Mesendoderm (in vitro differentiated cells): Measurements from ENCODE around the gene ZFPL1.

ENCODE experiments used
- DNase-seq: peaks from one replicate; pipeline ENCODE4 v3.0.0; 2013
- H2AK5ac ChIP-seq: 2 replicates; pipeline ENCODE4 v1.6.1; 2013; ENCODE audit warnings: low read length, inconsistent platforms
- H2BK120ac ChIP-seq: 2 replicates; pipeline ENCODE4 v1.6.1; 2013; ENCODE audit warnings: low read depth, mild to moderate bottlenecking, low read length, moderate library complexity, mixed read lengths
- H2BK15ac ChIP-seq: replicated peaks from 2 replicates; pipeline ENCODE4 v1.6.1; 2013; ENCODE audit warnings: low read depth, mild to moderate bottlenecking, moderate library complexity
- H2BK5ac ChIP-seq: 2 replicates; pipeline ENCODE4 v1.6.1; 2013; ENCODE audit warnings: low read length, inconsistent platforms
- H3K18ac ChIP-seq: 2 replicates; pipeline ENCODE4 v1.6.1; 2013; ENCODE audit warnings: mild to moderate bottlenecking, low read length, mixed read lengths
- H3K23ac ChIP-seq: one replicate; pipeline ENCODE4 v1.6.1; 2013; ENCODE audit warnings: low read length
- H3K27ac ChIP-seq: 2 replicates; pipeline ENCODE4 v1.5.1; 2013; ENCODE audit warnings: low read depth, mild to moderate bottlenecking, inconsistent platforms, low read length, moderate library complexity
- H3K27me3 ChIP-seq: 2 replicates; pipeline ENCODE4 v1.6.1; 2013; ENCODE audit warnings: low read length, control low read depth, mild to moderate bottlenecking, inconsistent platforms; ENCODE audit not compliant: insufficient read depth, poor library complexity
- H3K36me3 ChIP-seq: 2 replicates; pipeline ENCODE4 v1.6.1; 2013; ENCODE audit warnings: low read length, inconsistent platforms; ENCODE audit not compliant: control insufficient read depth, insufficient read depth
- H3K4ac ChIP-seq: one replicate; pipeline ENCODE4 v1.6.1; 2013; ENCODE audit warnings: low read depth, mild to moderate bottlenecking, low read length, moderate library complexity
- H3K4me1 ChIP-seq: 2 replicates; pipeline ENCODE4 v1.6.1; 2013; ENCODE audit warnings: low read depth, low read length, inconsistent platforms; ENCODE audit not compliant: control insufficient read depth
- H3K4me2 ChIP-seq: 2 replicates; pipeline ENCODE4 v1.6.1; 2013; ENCODE audit warnings: low read length
- H3K4me3 ChIP-seq: 2 replicates; pipeline ENCODE4 v1.5.1; 2013; ENCODE audit warnings: mild to moderate bottlenecking, low read length
- H3K56ac ChIP-seq: one replicate; pipeline ENCODE4 v1.6.1; 2013; ENCODE audit warnings: low read length
- H3K79me1 ChIP-seq: 2 replicates; pipeline ENCODE4 v1.6.1; 2013; ENCODE audit warnings: low read length, inconsistent platforms
- H3K79me2 ChIP-seq: 2 replicates; pipeline ENCODE4 v1.6.1; 2013; ENCODE audit warnings: mild to moderate bottlenecking, low read length; ENCODE audit not compliant: control insufficient read depth, insufficient read depth
- H3K9ac ChIP-seq: 2 replicates; pipeline ENCODE4 v1.6.1; 2013; ENCODE audit warnings: low read length, inconsistent platforms
- H4K5ac ChIP-seq: one replicate; pipeline ENCODE4 v1.6.1; 2013; ENCODE audit warnings: low read length
- H4K8ac ChIP-seq: one replicate; pipeline ENCODE4 v1.6.1; 2013; ENCODE audit warnings: low read depth, mild to moderate bottlenecking, control low read depth, low read length, moderate library complexity
- WGBS: extraction: QIAGEN DNeasy Blood & Tissue Kit; methylation state at CpG from one replicate; pipeline ENCODE4 v1.1.7; 2013; ENCODE audit warnings: low lambda C conversion rate, missing lambda C conversion rate; ENCODE audit not compliant: insufficient coverage; ENCODE audit errors: extremely low coverage; 5-methylcytosine and 5-hydroxymethylcytosine counted together

ZFPL1 gene

GRCh38 chr11:65128182-65129145, 44.4 kb downstream of the ZFPL1 start:
- Histone ChIP-seq H2BK5ac (no peak overlapping the region), H4K8ac (no peak overlapping the region), H3K23ac (no peak overlapping the region), H3K9ac (no peak overlapping the region), H4K5ac (no peak overlapping the region), H2AK5ac (no peak overlapping the region), H3K27me3 (no peaks in the 10 kb centered on the region), H3K56ac (no peak overlapping the region), H3K4me3 (no peak overlapping the region), H3K79me2 (peaks cover 8% of the 10 kb centered on the region), H2BK15ac (no peak overlapping the region), H3K4me2 (no peak overlapping the region), H3K36me3 (peaks cover 8% of the 10 kb centered on the region), H2BK120ac (no peak overlapping the region), H3K27ac (no peak overlapping the region), H3K4me1 (peaks cover 2% of the 10 kb centered on the region), H3K4ac (no peak overlapping the region), H3K79me1 (peaks cover 14% of the 10 kb centered on the region), H3K18ac (no peak overlapping the region)
- DNase-seq: no peak
- no CpG with 5 or more reads among the region's 15 CpGs for WGBS

GRCh38 chr11:65129649-65130441, 45.8 kb downstream of the ZFPL1 start:
- no peak for DNase-seq
- Histone ChIP-seq H2BK5ac (no peak overlapping the region), H4K5ac (no peak overlapping the region), H3K79me2 (peaks cover 13% of the 10 kb centered on the region), H4K8ac (no peak overlapping the region), H3K27me3 (no peaks in the 10 kb centered on the region), H3K4ac (no peak overlapping the region), H2AK5ac (no peak overlapping the region), H3K27ac (no peak overlapping the region), H3K9ac (no peak overlapping the region), H2BK15ac (no peak overlapping the region), H3K79me1 (peaks cover 16% of the 10 kb centered on the region), H3K18ac (no peak overlapping the region), H3K23ac (no peak overlapping the region), H3K56ac (no peak overlapping the region), H2BK120ac (no peak overlapping the region), H3K4me2 (no peak overlapping the region), H3K4me1 (peaks cover 2% of the 10 kb centered on the region), H3K36me3 (peaks cover 8% of the 10 kb centered on the region), H3K4me3 (no peak overlapping the region)
- WGBS: no CpG with 5 or more reads among the region's 13 CpGs

GRCh38 chr11:65130631-65131416, 46.8 kb downstream of the ZFPL1 start:
- peaks cover 16% of the 10 kb centered on the region for H3K79me1 ChIP-seq
- WGBS: no CpG with 5 or more reads among the region's 19 CpGs

GRCh38 chr11:65131417-65131776, 47.4 kb downstream of the ZFPL1 start:
- H3K79me2 ChIP-seq: peaks cover 13% of the 10 kb centered on the region
- no peak overlapping the region for H3K27ac ChIP-seq
- H2AK5ac ChIP-seq: no peak overlapping the region
- no peak overlapping the region for H2BK120ac ChIP-seq
- H4K8ac ChIP-seq: no peak overlapping the region
- no peak for DNase-seq
- H3K27me3 ChIP-seq: no peaks in the 10 kb centered on the region
- H4K5ac ChIP-seq: no peak overlapping the region
- no peak overlapping the region for H3K18ac ChIP-seq
- H3K4me2 ChIP-seq: no peak overlapping the region
- no peak overlapping the region for H2BK15ac ChIP-seq
- no peak overlapping the region for H3K4me3 ChIP-seq
- H3K56ac ChIP-seq: no peak overlapping the region
- H3K36me3 ChIP-seq: peaks cover 3% of the 10 kb centered on the region
- no peak overlapping the region for H3K9ac ChIP-seq
- H2BK5ac ChIP-seq: no peak overlapping the region
- no peak overlapping the region for H3K23ac ChIP-seq
- H3K4ac ChIP-seq: no peak overlapping the region
- peaks cover 16% of the 10 kb centered on the region for H3K79me1 ChIP-seq
- H3K4me1 ChIP-seq: peaks cover 2% of the 10 kb centered on the region
- WGBS: no CpG with 5 or more reads among the region's 3 CpGs

More at GRCh38 chr11:65130631-65131416, 46.8 kb downstream of the ZFPL1 start:
- Histone ChIP-seq H3K27me3 (no peaks in the 10 kb centered on the region), H3K18ac (no peak overlapping the region), H3K4me1 (peaks cover 2% of the 10 kb centered on the region), H3K56ac (no peak overlapping the region), H2BK15ac (no peak overlapping the region), H3K4me2 (no peak overlapping the region), H3K23ac (no peak overlapping the region), H4K5ac (no peak overlapping the region), H3K4ac (no peak overlapping the region), H4K8ac (no peak overlapping the region), H2BK120ac (no peak overlapping the region), H2BK5ac (no peak overlapping the region), H3K36me3 (peaks cover 3% of the 10 kb centered on the region), H3K9ac (no peak overlapping the region), H2AK5ac (no peak overlapping the region), H3K27ac (no peak overlapping the region), H3K79me2 (peaks cover 13% of the 10 kb centered on the region), H3K4me3 (no peak overlapping the region)
- DNase-seq: no peak

- Histone ChIP-seq H3K56ac (no peak overlapping the region), H3K4ac (no peak overlapping the region), H3K79me2 (peaks cover 13% of the 10 kb centered on the region), H3K4me2 (no peak overlapping the region), H3K4me3 (no peak overlapping the region), H3K79me1 (peaks cover 16% of the 10 kb centered on the region), H3K27ac (no peak overlapping the region), H3K36me3 (peaks cover 2% of the 10 kb centered on the region), H2BK5ac (no peak overlapping the region), H3K9ac (no peak overlapping the region), H2BK15ac (no peak overlapping the region), H4K5ac (no peak overlapping the region), H2AK5ac (no peak overlapping the region), H3K4me1 (peaks cover 2% of the 10 kb centered on the region), H4K8ac (no peak overlapping the region), H3K27me3 (no peaks in the 10 kb centered on the region), H3K18ac (no peak overlapping the region), H2BK120ac (no peak overlapping the region), H3K23ac (no peak overlapping the region)
- WGBS: no CpG with 5 or more reads among the region's 6 CpGs
- DNase-seq: no peak
These were observed 47.8 kb downstream of the ZFPL1 start for GRCh38 chr11:65131895-65132237.
